ENCODE measurements around the gene CPNE5. TPM values are rescaled to one million over a fixed set of nuclear protein-coding genes. Genes with fewer than 3 reads are reported as not detected.

Gene CPNE5
- total and polyA plus RNA-seq, 2 donors from 2014 or later: 3.7 to 7.1 TPM

DNA sequence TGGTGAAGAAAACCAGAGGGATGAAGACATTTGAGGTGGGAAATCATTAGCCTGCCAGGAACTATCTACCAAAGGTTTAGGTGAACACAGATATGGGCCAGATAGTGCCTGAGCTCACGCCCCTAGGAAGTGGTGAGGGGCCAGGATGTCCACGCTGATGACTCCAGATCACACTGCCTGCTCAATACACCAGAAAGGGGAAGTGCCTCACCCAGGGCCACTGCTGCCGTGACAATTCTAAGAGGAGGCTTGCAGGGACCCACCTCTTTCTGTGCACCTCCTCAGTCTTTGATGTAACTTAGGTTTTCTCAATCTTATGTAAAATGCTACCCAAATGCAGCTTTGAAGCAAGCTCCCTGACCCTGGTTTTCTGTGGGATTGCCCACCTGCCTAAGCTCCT is 147.0 kb downstream of the CPNE5 start:
- Histone ChIP-seq H3K9me3 (ENCODE audit: control insufficient read depth in 2 of 3, insufficient read depth in 1 of 3, low read length in 3 of 3) (no peaks in the 10 kb centered on the region), H3K36me3 (ENCODE audit: control insufficient read depth in 2 of 3, insufficient read depth in 3 of 3, low read length in 3 of 3) (no peaks in the 10 kb centered on the region), H3K4me3 (ENCODE audit: low read length in 3 of 3) (no peak overlapping the region), H3K9ac (ENCODE audit: low read length in 3 of 3) (no peak overlapping the region), H3K27me3 (ENCODE audit: control insufficient read depth, insufficient read depth, low read length) (no peaks in the 10 kb centered on the region), H3K4me1 (ENCODE audit: control insufficient read depth in 2 of 3, insufficient read depth in 2 of 3, low read depth in 1 of 3, low read length in 3 of 3) (no peaks in the 10 kb centered on the region), H3K27ac (ENCODE audit: low read depth in 2 of 2, low read length in 2 of 2) (no peak overlapping the region)
- no peak for DNase-seq
- TF ChIP-seq, protein P1, sequence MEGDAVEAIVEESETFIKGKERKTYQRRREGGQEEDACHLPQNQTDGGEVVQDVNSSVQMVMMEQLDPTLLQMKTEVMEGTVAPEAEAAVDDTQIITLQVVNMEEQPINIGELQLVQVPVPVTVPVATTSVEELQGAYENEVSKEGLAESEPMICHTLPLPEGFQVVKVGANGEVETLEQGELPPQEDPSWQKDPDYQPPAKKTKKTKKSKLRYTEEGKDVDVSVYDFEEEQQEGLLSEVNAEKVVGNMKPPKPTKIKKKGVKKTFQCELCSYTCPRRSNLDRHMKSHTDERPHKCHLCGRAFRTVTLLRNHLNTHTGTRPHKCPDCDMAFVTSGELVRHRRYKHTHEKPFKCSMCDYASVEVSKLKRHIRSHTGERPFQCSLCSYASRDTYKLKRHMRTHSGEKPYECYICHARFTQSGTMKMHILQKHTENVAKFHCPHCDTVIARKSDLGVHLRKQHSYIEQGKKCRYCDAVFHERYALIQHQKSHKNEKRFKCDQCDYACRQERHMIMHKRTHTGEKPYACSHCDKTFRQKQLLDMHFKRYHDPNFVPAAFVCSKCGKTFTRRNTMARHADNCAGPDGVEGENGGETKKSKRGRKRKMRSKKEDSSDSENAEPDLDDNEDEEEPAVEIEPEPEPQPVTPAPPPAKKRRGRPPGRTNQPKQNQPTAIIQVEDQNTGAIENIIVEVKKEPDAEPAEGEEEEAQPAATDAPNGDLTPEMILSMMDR (IDR thresholded peaks at IDR 0.05; ENCODE audit: borderline replicate concordance, extremely low read depth, insufficient read depth): no peak
- FAIRE-seq: no peak
- intact Hi-C loops (cut with DNase I): loop anchor here (10.0 kb wide), 1 partner anchor 53 kb away; no protein-coding TSS in a partner anchor

DNA sequence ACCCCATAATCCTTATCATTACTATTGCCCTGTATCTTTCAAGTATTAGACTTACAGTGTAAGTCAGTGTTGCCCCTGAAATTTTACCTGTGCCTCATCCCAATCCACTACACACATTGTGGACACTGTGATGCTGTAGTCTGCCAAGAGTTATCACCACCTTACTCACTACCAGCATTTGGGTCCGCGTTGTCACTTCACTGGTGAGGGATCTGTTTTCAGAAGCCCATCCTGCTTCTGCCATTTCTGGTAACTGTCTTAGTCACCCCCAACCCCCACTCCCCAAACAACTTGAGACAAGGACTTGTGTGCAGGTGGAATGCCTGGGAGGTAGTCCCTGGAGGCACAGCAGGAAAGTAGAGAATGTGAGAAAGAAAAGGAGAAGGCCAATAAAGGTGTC is 147.6 kb downstream of the CPNE5 start:
- DNase-seq (no peak), FAIRE-seq (no peak)
- Histone ChIP-seq H3K9ac (ENCODE audit: low read length in 3 of 3) (no peak overlapping the region), H3K27ac (ENCODE audit: low read depth in 2 of 2, low read length in 2 of 2) (no peak overlapping the region), H3K9me3 (ENCODE audit: control insufficient read depth in 2 of 3, insufficient read depth in 1 of 3, low read length in 3 of 3) (no peaks in the 10 kb centered on the region), H3K36me3 (ENCODE audit: control insufficient read depth in 2 of 3, insufficient read depth in 3 of 3, low read length in 3 of 3) (no peaks in the 10 kb centered on the region), H3K27me3 (ENCODE audit: control insufficient read depth, insufficient read depth, low read length) (no peaks in the 10 kb centered on the region), H3K4me1 (ENCODE audit: control insufficient read depth in 2 of 3, insufficient read depth in 2 of 3, low read depth in 1 of 3, low read length in 3 of 3) (no peaks in the 10 kb centered on the region), H3K4me3 (ENCODE audit: low read length in 3 of 3) (no peak overlapping the region)
- intact Hi-C loops (cut with DNase I): loop anchor here (10.0 kb wide), 1 partner anchor 53 kb away; no protein-coding TSS in a partner anchor
- TF ChIP-seq, protein P1 (IDR thresholded peaks at IDR 0.05; ENCODE audit: borderline replicate concordance, extremely low read depth, insufficient read depth): no peak

DNA sequence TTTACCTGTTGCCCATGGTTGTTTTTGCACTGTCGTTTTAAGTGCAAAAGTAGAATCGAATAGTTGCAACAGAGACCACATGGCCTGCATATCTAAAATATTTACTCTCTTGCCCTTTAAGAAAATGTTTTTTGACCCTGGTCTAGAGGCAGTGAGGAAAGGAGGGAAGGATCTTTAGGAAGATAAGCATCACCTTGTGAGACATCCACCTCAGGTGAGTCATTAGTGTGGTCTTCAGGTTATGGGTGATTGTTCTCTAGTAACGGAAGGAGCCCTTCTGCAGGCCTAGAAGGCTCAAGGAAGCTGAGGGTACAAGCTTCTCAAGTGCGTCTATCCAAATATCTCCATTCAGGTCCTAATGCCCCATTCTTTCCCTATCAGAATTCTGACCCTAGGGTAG is 148.2 kb downstream of the CPNE5 start:
- H3K36me3 ChIP-seq (ENCODE audit: control insufficient read depth in 2 of 3, insufficient read depth in 3 of 3, low read length in 3 of 3): peaks cover 0 to 5% (median under 1%) of the 10 kb centered on the region in 3 donors
- H3K4me3 ChIP-seq (ENCODE audit: low read length in 3 of 3): no peak overlapping the region
- H3K27me3 ChIP-seq (ENCODE audit: control insufficient read depth, insufficient read depth, low read length): no peaks in the 10 kb centered on the region
- no peaks in the 10 kb centered on the region for H3K4me1 ChIP-seq (ENCODE audit: control insufficient read depth in 2 of 3, insufficient read depth in 2 of 3, low read depth in 1 of 3, low read length in 3 of 3)
- intact Hi-C loops (cut with DNase I): loop anchor here (10.0 kb wide), 1 partner anchor 54 kb away; no protein-coding TSS in a partner anchor
- H3K9me3 ChIP-seq (ENCODE audit: control insufficient read depth in 2 of 3, insufficient read depth in 1 of 3, low read length in 3 of 3): no peaks in the 10 kb centered on the region
- no peak overlapping the region for H3K9ac ChIP-seq (ENCODE audit: low read length in 3 of 3)
- TF ChIP-seq, protein P1 (IDR thresholded peaks at IDR 0.05; ENCODE audit: borderline replicate concordance, extremely low read depth, insufficient read depth): no peak
- DNase-seq (no peak), FAIRE-seq (no peak)
- H3K27ac ChIP-seq (ENCODE audit: low read depth in 2 of 2, low read length in 2 of 2): no peak overlapping the region

Other genes starting within 250 kb of the CPNE5 start
- gene SRSF3, start 245.1 kb downstream of the CPNE5 start, total RNA-seq: 257 TPM
- gene SRSF3, start 245.1 kb downstream of the CPNE5 start, polyA plus RNA-seq (ENCODE audit: insufficient read depth, low read depth, low replicate concordance): 222 TPM
- 66.2 TPM for gene CDKN1A, start 160.7 kb downstream of the CPNE5 start, total RNA-seq
- gene CDKN1A, start 160.7 kb downstream of the CPNE5 start, polyA plus RNA-seq (ENCODE audit: insufficient read depth, low read depth, low replicate concordance): 46.4 TPM
- gene RAB44, start 141.6 kb downstream of the CPNE5 start, total RNA-seq: 1.5 TPM
- not detected for gene RAB44, start 141.6 kb downstream of the CPNE5 start, polyA plus RNA-seq (ENCODE audit: insufficient read depth, low read depth, low replicate concordance)
- 21.3 TPM for gene PPIL1, start 35.4 kb upstream of the CPNE5 start, total RNA-seq
- 40.1 TPM for gene PPIL1, start 35.4 kb upstream of the CPNE5 start, polyA plus RNA-seq (ENCODE audit: insufficient read depth, low read depth, low replicate concordance)
- 72.4 TPM for gene C6orf89, start 46.5 kb upstream of the CPNE5 start, total RNA-seq
- gene C6orf89, start 46.5 kb upstream of the CPNE5 start, polyA plus RNA-seq (ENCODE audit: insufficient read depth, low read depth, low replicate concordance): 25.7 TPM
- gene PI16, start 115.3 kb upstream of the CPNE5 start, total RNA-seq: 1.7 TPM
- gene PI16, start 115.3 kb upstream of the CPNE5 start, polyA plus RNA-seq (ENCODE audit: insufficient read depth, low read depth, low replicate concordance): 3.5 TPM
- gene MTCH1, start 146.8 kb upstream of the CPNE5 start, total RNA-seq: 194 TPM
- 202 TPM for gene MTCH1, start 146.8 kb upstream of the CPNE5 start, polyA plus RNA-seq (ENCODE audit: insufficient read depth, low read depth, low replicate concordance)
- gene FGD2, start 166.2 kb upstream of the CPNE5 start, total RNA-seq: 49.5 TPM
- gene FGD2, start 166.2 kb upstream of the CPNE5 start, polyA plus RNA-seq (ENCODE audit: insufficient read depth, low read depth, low replicate concordance): 0.97 TPM

Measured in kidney (tissue), 14 donors.